ENCODE data around the gene SDSL. TPM values are rescaled to one million over a fixed set of nuclear protein-coding genes. Genes with fewer than 3 reads are reported as not detected.

The SDSL gene
- total RNA-seq, 1 donor from 2014 or later = 0.82 TPM

DNA sequence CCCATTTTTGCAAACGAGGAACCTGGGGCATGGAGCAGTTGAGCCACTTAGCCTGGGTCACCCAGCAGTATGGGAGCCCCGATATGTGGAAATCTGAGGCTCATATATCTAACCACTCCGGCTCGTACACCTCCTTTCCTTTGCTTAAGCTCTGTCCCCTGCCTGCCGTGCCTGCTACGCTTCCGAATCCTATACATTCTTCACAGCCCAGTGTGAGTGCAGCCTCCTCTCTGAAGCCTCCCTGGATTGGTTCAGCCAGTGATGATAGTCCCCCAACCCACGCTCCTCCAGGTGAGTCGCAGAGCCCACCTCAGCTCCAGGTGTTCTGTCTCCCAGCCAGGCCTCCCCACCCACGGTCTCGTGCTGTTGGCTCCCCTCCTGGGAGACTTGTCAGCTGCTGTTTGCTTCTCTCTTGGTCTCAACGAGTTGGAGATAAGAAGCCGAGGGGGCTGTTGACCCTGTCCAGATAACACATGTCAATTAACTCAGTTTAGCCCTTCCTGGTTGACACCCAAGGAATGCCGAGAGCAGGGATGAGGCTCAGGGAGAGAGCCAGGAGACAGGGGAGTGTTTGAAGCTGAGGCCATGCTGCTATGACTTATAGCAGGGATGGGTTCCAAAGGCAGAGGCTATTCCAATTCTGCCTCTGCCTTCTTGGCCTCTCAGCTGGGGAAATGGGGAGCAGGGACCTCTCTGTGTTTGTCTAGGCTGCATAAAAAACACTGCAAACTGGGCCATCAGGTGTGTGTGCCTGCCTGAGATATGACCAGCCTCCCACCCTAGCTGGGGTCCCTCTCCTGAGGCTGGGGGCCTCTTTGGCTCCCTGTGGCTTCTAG lies 19.0 kb downstream of the SDSL start:
- no peak for FAIRE-seq
- no peak for DNase-seq (ENCODE audit: low spot score in 2 of 2)

- FAIRE-seq (no peak), DNase-seq (ENCODE audit: low spot score in 2 of 2) (no peak)
These were observed 20.9 kb downstream of the SDSL start for GRCh38 chr12:113443030-113443539.

DNA sequence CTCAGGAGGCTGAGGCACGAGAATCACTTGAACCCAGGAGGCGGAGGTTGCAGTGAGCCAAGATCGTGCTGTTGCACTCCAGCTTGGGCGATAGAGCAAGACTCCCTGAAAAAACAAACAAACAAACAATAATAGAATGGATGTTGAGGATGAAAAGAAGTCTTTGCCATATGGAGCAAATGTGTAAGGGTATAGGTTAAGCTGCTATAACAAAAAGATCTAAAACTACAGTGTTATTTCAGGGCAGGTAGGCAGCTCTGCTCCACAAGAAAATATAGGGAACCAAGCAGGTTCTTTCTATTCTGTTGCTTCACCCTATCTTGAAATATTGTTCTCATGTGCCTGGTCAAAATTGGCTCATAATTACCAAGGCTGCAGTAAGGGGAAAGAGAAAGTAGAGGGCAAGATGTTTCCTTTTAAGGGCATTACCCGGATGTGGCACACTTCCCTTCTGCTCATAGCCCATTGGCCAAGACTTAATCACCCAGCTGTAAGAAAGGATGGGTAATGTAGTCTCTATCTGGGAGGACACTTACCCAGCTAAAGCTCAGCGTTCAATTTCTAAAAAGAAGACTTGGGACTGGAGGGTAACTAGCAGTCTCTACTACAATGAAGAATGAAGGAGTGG lies 23.5 kb downstream of the SDSL start:
- FAIRE-seq = no peak
- no peak for DNase-seq (ENCODE audit: low spot score in 2 of 2)

DNA sequence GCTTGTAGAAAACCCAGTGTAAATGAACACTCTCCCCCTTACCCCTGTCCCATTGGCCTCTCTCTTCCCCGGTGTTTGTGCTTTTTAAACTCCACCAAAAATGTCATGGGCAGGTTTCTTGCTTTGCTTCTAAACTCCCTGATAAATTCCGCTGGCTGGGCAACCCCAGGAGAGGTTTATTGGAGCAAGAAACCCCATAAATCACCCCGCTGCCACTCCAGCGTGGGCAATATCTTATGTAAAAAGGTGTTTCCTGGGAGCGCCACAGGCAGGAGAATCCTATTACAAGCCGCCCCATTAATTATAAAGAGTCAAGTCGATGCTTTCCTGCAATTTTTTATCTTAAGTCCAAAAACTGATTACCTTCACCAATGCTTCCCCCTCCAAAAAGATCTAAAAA lies 26.7 kb downstream of the SDSL start:
- DNase-seq (ENCODE audit: low spot score in 2 of 2) = no peak
- no peak for FAIRE-seq

- DNase-seq (ENCODE audit: low spot score in 2 of 2) (no peak), FAIRE-seq (no peak)
These were observed 27.1 kb downstream of the SDSL start for GRCh38 chr12:113449299-113449698.

- peak; percentile 99 for FAIRE-seq
These were observed 27.7 kb downstream of the SDSL start for GRCh38 chr12:113449839-113450238.

GRCh38 chr12:113452458-113452857 lies 30.3 kb downstream of the SDSL start:
- FAIRE-seq (no peak), DNase-seq (ENCODE audit: low spot score in 2 of 2) (no peak)

More at GRCh38 chr12:113449839-113450238, 27.7 kb downstream of the SDSL start:
- no peak for DNase-seq (ENCODE audit: low spot score in 2 of 2)

DNA sequence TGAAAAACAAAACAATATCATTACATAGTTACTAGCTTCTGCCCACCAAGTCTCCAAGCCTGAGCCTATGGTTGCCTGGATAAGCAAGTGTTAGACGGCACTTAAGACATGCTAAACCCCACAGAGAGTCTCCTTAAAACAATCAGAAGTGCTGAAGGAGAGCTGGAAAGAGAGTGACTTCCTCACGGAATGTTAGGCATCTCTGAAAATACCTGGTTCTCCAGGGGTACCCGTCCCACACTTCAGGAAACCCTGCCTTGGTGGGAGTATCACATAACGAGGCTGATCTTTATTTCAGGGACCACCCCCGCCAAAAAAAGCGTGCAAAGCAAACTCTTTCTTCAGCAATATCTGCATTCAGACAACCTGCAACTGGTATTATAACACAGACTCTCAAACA lies 31.1 kb downstream of the SDSL start:
- FAIRE-seq = no peak
- DNase-seq (ENCODE audit: low spot score in 2 of 2) = no peak

DNA sequence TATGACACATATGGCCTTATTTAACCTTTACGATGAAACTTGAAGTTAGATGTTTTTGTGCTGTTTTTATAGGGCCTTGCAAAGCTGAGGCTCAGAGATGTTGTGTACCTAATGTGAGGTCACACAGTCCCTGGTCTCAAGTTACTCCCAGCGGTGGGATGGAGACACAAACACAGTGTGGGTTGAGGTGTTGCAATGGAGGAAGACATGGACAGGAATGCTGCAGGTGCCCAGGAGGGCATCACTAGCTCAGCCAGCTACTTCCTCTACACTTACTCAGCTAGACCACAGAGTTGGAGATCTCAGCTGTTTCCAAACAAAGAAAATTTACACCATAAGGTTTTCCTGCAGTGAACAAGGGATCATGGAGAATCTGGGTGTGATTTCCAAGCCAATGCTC lies 34.0 kb downstream of the SDSL start:
- FAIRE-seq (no peak), DNase-seq (ENCODE audit: low spot score in 2 of 2) (no peak)

GRCh38 chr12:113456761-113457160 lies 34.6 kb downstream of the SDSL start:
- FAIRE-seq (no peak), DNase-seq (ENCODE audit: low spot score in 2 of 2) (no peak)

GRCh38 chr12:113457185-113457584 lies 35.0 kb downstream of the SDSL start:
- FAIRE-seq = no peak
- no peak for DNase-seq (ENCODE audit: low spot score in 2 of 2)

DNA sequence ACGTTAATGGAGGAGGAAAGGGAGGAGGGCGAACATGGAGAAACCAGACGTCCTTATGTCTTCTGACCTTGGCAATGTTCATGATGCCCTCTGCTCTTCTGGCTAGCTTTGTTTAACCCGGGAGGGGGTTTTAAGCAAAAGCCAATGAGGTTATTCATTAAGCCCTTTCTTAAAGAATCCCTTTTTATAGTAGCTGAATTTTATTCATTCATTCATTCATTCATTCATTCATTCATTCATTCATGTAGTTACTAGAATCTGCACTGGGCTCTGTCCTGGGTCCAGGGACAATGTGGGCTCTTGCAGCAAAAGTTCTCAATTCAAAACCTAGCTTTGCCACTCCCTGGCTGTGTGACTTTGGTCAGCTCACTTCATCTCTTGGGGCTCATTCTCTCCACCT lies 35.5 kb downstream of the SDSL start:
- DNase-seq (ENCODE audit: low spot score in 2 of 2) (no peak), FAIRE-seq (no peak)

GRCh38 chr12:113459981-113460380 lies 37.8 kb downstream of the SDSL start:
- FAIRE-seq (no peak), DNase-seq (ENCODE audit: low spot score in 2 of 2) (no peak)

DNA sequence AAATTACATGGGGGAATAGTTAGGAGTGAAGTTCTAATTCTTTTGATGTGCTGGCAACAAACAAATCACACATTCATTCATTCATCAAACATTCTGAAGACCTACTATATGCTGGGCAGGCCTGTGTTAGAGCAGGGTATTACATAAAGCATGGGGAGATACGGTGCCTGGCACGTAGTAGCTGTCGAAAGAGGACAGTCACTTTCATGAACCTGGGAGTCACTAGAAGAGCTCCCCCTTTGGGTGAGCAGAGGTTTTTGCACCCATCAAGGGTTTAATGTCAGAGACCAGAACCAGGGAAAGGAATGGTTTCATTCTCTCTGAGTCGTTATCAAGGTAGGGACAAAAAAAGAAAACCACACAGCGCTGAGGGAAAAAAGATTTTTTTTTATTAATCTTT lies 39.5 kb downstream of the SDSL start:
- DNase-seq (ENCODE audit: low spot score in 2 of 2) (peak in 1 of 2 donors; percentile 24), FAIRE-seq (no peak)

DNA sequence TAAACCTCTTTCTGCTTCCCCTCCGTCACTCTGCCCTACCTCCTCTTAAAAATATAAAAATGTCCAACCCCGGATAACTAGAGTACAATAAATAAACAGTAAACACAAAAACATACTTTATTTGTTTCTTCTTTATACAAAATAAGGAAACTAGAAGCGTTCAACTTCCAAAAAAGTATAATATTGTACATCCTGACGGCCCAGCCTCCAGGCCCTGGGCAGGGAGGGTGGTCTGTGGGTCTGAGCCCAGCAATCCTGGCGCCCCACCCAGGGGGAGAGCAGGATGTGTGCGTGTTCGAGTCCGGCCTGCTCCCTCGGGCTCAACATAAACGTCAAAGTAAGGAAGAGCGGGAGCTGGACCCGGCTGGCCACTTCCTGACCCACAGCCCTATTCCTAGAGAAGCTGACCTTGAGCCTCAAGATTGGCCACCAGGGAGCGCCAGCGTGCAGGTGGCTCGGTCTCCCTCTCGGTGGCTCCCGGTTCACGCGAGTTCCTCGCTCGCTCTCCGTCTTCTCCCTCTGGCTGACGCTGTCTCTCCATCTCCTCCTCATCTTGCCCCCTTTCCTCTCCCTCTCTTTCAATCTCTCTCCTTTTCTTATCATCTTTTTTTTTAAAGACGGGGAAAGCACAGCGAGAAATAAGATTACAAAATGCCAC lies 40.1 kb downstream of the SDSL start:
- FAIRE-seq = no peak
- DNase-seq (ENCODE audit: low spot score in 2 of 2) = peak; percentile 52 to 77

GRCh38 chr12:113462998-113463745 lies 41.0 kb downstream of the SDSL start:
- DNase-seq (ENCODE audit: low spot score in 2 of 2) = no peak
- no peak for FAIRE-seq

DNA sequence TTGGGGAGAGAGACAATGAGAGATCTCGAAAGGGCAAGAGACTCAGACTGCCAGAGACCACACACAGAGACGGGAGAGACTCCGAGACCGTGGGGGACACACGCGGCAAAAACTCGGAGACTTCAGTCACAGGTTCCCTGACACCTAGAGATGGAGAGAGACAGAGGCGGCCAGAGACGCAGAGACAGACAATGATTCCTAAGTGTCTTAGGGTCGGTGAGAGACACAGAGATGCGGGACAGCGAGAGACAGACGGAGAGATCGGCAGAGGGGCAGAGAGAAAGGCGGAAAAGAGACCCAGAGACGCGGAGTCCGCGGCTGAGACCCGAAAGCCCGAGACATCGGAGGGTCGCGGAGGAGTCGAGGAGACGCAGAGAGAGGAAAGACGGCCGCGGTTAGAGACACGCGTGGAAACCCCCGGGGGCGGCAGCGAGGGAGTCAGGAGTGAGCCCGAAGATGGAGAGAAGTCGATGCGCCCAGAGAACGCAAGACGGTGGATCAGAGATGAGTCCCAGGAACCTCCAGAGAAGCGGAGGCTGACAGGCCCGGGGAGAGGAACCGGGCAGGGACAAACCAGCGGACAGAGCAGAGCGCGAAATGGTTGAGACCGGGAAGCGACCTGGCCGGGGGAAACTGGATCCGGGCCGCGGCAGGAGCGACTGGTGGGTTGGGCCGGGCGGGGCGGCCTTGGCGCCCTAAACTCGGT lies 41.7 kb downstream of the SDSL start:
- no peak for FAIRE-seq
- DNase-seq (ENCODE audit: low spot score in 2 of 2) = no peak

GRCh38 chr12:113464452-113464775 lies 42.2 kb downstream of the SDSL start:
- no peak for DNase-seq (ENCODE audit: low spot score in 2 of 2)
- no peak for FAIRE-seq

GRCh38 chr12:113464852-113465719 lies 42.9 kb downstream of the SDSL start:
- DNase-seq (ENCODE audit: low spot score in 2 of 2) = peak in 1 of 2 donors; percentile 17
- no peak for FAIRE-seq
